Panc1 (cell line): ENCODE data around the gene SP100.

Source experiments
- POLR2AphosphoS5 ChIP-seq: IDR thresholded peaks from 2 replicates; pipeline ENCODE4 v1.6.1; 2012; ENCODE audit warnings: mild to moderate bottlenecking, low read depth, low read length, moderate library complexity
- REST ChIP-seq, 2 experiments: IDR thresholded peaks; 2 replicates each; pipeline ENCODE4 v1.6.1; 2011 to 2012; ENCODE audit warnings: low read depth in 2 of 2, control low read depth in 1 of 2, low read length in 1 of 2, mild to moderate bottlenecking in 1 of 2, moderate library complexity in 1 of 2; ENCODE audit not compliant: insufficient read depth in 1 of 2
- SIN3A ChIP-seq: IDR thresholded peaks from 2 replicates; pipeline ENCODE4 v1.6.1; 2012; ENCODE audit warnings: low read depth, mild to moderate bottlenecking, low read length, moderate library complexity, borderline replicate concordance; ENCODE audit not compliant: insufficient read depth
- TCF7L2 ChIP-seq: IDR thresholded peaks from 2 replicates; pipeline ENCODE4 v1.6.1; 2011; ENCODE audit warnings: mild to moderate bottlenecking, low read depth, low read length, inconsistent platforms
- TF ChIP-seq, protein P1 (sequence below): fragments of 450-650 bp; IDR thresholded peaks from 2 replicates; pipeline ENCODE4 v1.5.1; 2017; ENCODE audit warnings: mild to moderate bottlenecking

DNA sequence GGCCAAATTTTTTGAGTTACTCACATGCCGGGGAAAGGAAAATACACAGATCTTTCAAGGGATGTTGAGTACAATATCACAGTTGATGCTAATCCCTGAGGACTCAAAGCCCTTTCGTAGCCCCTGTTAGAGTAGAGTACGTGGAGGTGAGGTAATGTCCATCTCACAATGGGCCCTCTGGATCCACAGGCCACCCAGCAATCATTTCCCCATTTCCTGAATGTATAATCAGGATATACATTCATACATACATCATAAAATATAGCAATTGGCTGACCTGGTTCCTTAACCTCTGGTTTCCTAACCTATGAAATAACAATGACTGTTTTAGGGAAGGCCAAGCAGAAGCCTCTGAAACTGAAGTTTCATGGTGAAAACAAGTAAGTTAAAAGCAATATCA, 10.2 kb upstream of the SP100 start:
- TF ChIP-seq, protein P1, sequence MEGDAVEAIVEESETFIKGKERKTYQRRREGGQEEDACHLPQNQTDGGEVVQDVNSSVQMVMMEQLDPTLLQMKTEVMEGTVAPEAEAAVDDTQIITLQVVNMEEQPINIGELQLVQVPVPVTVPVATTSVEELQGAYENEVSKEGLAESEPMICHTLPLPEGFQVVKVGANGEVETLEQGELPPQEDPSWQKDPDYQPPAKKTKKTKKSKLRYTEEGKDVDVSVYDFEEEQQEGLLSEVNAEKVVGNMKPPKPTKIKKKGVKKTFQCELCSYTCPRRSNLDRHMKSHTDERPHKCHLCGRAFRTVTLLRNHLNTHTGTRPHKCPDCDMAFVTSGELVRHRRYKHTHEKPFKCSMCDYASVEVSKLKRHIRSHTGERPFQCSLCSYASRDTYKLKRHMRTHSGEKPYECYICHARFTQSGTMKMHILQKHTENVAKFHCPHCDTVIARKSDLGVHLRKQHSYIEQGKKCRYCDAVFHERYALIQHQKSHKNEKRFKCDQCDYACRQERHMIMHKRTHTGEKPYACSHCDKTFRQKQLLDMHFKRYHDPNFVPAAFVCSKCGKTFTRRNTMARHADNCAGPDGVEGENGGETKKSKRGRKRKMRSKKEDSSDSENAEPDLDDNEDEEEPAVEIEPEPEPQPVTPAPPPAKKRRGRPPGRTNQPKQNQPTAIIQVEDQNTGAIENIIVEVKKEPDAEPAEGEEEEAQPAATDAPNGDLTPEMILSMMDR = no peak
- TF ChIP-seq REST (IDR thresholded peaks at IDR 0.05; ENCODE audit: insufficient read depth in 1 of 2, low read depth in 2 of 2, low read length in 1 of 2) = no peak
- no peak for TF ChIP-seq POLR2AphosphoS5
- TF ChIP-seq SIN3A = no peak
- TF ChIP-seq TCF7L2 = no peak
